Smooth muscle cell (in vitro differentiated cells): ENCODE results near the gene PIP5KL1. TPM values are rescaled to one million over a fixed set of nuclear protein-coding genes. Genes with fewer than 3 reads are reported as not detected.

Experiments used
- DNase-seq: peaks from one replicate; lab custom pipeline; 2025; ENCODE audit not compliant: unreplicated experiment; lab: John Stamatoyannopoulos, UW
- H2AFZ ChIP-seq: fragments of 200-600 bp; sonication (generic); 2 replicates; pipeline ENCODE4 v1.6.0; 2016; ENCODE audit warnings: antibody characterized with exemption, low read depth, mild to moderate bottlenecking
- H3F3A ChIP-seq: fragments of 200-600 bp; sonication (generic); 2 replicates; pipeline ENCODE4 v1.6.0; 2017; ENCODE audit warnings: antibody characterized with exemption, low read depth
- H3K27ac ChIP-seq: fragments of 200-600 bp; sonication (generic); 2 replicates; pipeline ENCODE4 v1.5.1; 2016; ENCODE audit warnings: low read depth, mild to moderate bottlenecking
- H3K27me3 ChIP-seq: fragments of 200-600 bp; sonication (generic); 2 replicates; pipeline ENCODE4 v1.6.1; 2016; ENCODE audit warnings: low read depth, mild to moderate bottlenecking
- H3K36me3 ChIP-seq: fragments of 200-600 bp; sonication (generic); 2 replicates; pipeline ENCODE4 v1.5.1; 2016; ENCODE audit warnings: low read depth
- H3K4me1 ChIP-seq: fragments of 200-600 bp; sonication (generic); 2 replicates; pipeline ENCODE4 v1.5.1; 2016; ENCODE audit warnings: low read depth
- H3K4me2 ChIP-seq: fragments of 200-600 bp; sonication (generic); 2 replicates; pipeline ENCODE4 v1.6.0; 2016; ENCODE audit warnings: mild to moderate bottlenecking
- H3K4me3 ChIP-seq: fragments of 200-600 bp; sonication (generic); 2 replicates; pipeline ENCODE4 v1.5.1; 2016; ENCODE audit warnings: mild to moderate bottlenecking
- H3K79me2 ChIP-seq: fragments of 200-600 bp; sonication (generic); 2 replicates; pipeline ENCODE4 v1.6.0; 2016; ENCODE audit warnings: low read depth, mild to moderate bottlenecking
- H3K9ac ChIP-seq: fragments of 200-600 bp; sonication (generic); 2 replicates; pipeline ENCODE4 v1.6.0; 2016; ENCODE audit warnings: low read depth
- H3K9me3 ChIP-seq: fragments of 200-600 bp; sonication (generic); replicated peaks from 2 replicates; pipeline ENCODE4 v1.5.1; 2016; ENCODE audit warnings: low read depth
- H4K20me1 ChIP-seq: fragments of 200-600 bp; sonication (generic); 2 replicates; pipeline ENCODE4 v1.6.0; 2016; ENCODE audit warnings: low read depth
- WGBS: methylation state at CpG from one replicate; pipeline ENCODE4 v1.1.7; 2016; ENCODE audit warnings: low lambda C conversion rate; 5-methylcytosine and 5-hydroxymethylcytosine counted together
- polyA plus RNA-seq: library from polyadenylated mRNA; unstranded; fragments of >200 nt; fragmentation: Nextera tagmentation; extraction: Ambion mirVana; gene quantifications from 2 replicates; pipeline ENCODE4 v1.2.1, GENCODE V29; 2016
- total RNA-seq: library from RNA; depleted of rRNA; stranded (reverse); fragments of >200 nt; gene quantifications from 2 replicates; pipeline ENCODE4 v1.2.3, GENCODE V29; 2014
- TF ChIP-seq, protein P1 (sequence below): fragments of 200-600 bp; sonication (generic); IDR thresholded peaks from 2 replicates; pipeline ENCODE4 v1.5.1; 2017; ENCODE audit warnings: borderline replicate concordance, mild to moderate bottlenecking, antibody characterized with exemption; ENCODE audit not compliant: insufficient read depth, poor library complexity, severe bottlenecking

PIP5KL1 gene
- total and polyA plus RNA-seq, 2 experiments from 2014 or later = 1.1 to 2.7 TPM

DNA sequence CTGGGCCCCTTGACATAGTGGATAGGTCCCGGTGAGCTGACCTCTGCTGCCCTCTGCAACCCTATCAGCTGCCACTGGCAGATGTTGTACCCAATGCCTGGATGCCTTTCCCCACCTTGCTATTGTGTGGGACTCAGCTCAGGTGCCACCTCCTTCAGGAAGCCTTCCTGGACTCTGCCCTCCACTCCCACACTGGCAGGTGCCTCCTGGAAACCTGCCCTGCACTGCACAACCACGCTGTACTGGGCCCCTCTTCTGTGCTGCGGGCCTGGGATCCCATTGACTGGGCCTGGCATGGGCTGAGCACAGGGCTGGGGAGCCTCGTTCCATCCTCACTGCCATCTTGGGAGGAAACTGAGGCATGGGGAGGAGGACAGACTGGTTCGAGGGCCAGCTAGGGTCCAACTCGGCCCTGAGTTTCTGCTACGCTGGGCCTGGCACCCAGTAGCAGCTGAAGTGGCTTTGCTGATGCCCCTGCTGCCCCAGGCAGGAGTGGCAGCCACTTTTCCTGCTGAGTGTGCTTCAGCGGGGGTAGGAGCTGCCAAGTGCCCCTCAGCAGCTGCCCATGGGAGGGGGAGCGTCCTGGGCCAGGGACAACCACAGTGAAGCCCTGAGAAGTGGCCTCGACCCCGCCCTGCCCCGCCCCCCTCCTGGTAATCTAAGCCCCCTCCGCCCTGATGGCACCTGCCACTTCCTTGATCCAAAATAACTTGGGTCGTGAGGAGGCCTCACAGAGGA is 54.4 kb downstream of the PIP5KL1 start:
- H3K9ac ChIP-seq = no peak overlapping the region
- H3F3A ChIP-seq = no peaks in the 10 kb centered on the region
- no peaks in the 10 kb centered on the region for H3K27me3 ChIP-seq
- DNase-seq = no peak
- no peak overlapping the region for H3K4me3 ChIP-seq
- H3K4me1 ChIP-seq = peaks cover 5% of the 10 kb centered on the region
- 90% methylated on average over 12 of the region's 14 CpGs for WGBS
- no peaks in the 10 kb centered on the region for H3K9me3 ChIP-seq
- TF ChIP-seq, protein P1, sequence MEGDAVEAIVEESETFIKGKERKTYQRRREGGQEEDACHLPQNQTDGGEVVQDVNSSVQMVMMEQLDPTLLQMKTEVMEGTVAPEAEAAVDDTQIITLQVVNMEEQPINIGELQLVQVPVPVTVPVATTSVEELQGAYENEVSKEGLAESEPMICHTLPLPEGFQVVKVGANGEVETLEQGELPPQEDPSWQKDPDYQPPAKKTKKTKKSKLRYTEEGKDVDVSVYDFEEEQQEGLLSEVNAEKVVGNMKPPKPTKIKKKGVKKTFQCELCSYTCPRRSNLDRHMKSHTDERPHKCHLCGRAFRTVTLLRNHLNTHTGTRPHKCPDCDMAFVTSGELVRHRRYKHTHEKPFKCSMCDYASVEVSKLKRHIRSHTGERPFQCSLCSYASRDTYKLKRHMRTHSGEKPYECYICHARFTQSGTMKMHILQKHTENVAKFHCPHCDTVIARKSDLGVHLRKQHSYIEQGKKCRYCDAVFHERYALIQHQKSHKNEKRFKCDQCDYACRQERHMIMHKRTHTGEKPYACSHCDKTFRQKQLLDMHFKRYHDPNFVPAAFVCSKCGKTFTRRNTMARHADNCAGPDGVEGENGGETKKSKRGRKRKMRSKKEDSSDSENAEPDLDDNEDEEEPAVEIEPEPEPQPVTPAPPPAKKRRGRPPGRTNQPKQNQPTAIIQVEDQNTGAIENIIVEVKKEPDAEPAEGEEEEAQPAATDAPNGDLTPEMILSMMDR = no peak
- H3K79me2 ChIP-seq = no peaks in the 10 kb centered on the region
- H3K27ac ChIP-seq = no peak overlapping the region
- no peaks in the 10 kb centered on the region for H4K20me1 ChIP-seq
- peak overlapping the region; percentile 91 for H3K4me2 ChIP-seq
- H2AFZ ChIP-seq = no peak overlapping the region
- H3K36me3 ChIP-seq = no peaks in the 10 kb centered on the region

DNA sequence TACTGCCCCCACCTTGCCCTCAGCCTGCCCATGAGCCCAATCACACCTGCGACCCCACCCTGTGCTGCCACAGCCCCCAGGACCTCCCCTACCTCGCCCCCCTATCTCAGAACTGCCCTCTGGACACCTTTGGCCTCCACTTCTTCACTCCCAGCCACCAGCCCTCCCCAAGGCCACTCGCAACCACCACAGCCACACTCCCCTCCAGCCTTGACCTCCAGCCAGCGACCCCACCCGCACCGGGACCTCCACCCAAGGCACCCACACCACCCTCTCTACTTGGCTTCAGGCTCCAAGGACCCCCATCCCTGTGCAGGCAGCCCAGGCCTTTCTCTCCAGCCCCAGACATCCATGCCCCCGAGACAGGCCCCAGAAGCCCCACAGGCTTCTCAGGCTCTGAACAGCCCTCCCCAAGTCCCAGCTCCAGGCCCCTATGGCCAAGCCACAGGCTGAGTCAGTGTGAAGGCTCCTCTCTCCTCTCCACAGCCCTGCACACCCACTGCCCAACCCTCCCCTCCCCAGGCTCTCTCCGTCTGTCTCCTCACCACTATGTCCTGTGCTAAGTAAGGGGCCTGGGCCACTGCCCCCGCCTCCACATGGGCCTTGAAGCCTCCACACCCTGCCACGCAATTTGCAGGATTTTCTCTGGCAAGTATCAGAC is 55.1 kb downstream of the PIP5KL1 start:
- H3K9me3 ChIP-seq = no peaks in the 10 kb centered on the region
- H3K36me3 ChIP-seq = no peaks in the 10 kb centered on the region
- H3K4me2 ChIP-seq = peak overlapping the region; percentile 81
- WGBS = 17% methylated on average over 4 of the region's 10 CpGs
- no peaks in the 10 kb centered on the region for H4K20me1 ChIP-seq
- peak; percentile 27 for DNase-seq
- H3F3A ChIP-seq = no peaks in the 10 kb centered on the region
- peak overlapping the region; percentile 8 for H3K27ac ChIP-seq
- H3K4me3 ChIP-seq = peak overlapping the region; percentile 2
- no peaks in the 10 kb centered on the region for H3K79me2 ChIP-seq
- TF ChIP-seq, protein P1 = no peak
- H3K9ac ChIP-seq = no peak overlapping the region
- peaks cover 5% of the 10 kb centered on the region for H3K4me1 ChIP-seq
- no peak overlapping the region for H2AFZ ChIP-seq
- no peaks in the 10 kb centered on the region for H3K27me3 ChIP-seq

DNA sequence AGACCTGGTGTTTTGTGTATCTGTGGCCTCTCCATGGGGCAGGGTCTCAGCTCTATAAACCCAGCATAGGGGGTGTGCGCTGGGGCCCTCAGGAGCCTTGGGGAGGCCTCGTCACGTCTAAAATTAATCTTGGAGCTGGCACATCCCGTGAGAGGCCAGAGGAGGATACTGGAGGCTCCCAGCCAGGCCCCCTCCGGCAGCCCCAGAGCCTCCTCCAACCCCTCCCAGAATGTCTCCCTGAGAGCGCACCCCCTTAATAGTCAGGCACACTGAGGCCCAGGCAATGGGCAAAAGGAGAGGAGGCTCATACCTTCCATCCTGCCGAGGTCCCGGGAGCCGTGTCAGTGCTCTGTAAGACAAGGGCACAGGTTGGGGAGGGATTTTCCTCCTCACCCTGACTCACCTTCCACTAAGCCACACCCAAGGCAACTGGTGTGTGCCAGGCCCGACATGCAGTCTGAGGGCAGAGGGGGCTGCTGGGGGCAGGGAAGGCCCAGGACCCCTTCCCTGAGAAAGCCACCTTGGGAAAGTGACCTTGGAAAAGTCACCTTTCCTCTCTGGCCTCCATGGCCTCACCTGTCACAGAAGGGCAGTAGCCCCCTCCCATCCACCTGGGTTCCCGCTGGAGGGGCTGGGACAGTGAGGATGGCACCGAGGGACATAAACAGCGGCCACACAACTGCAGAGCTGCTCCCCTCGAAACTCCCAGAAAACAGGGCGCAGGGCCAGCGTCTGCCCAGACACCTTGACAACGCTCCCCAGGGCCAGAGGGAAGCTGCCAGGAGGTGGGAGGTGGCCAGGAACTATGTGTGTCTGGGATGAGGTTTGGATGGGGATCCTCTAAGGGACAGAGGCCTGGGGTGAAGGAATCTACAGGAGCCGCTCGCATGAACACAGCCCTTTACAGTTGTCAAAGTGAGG is 56.0 kb downstream of the PIP5KL1 start:
- H3K4me3 ChIP-seq = no peak overlapping the region
- 90% methylated on average over 19 of the region's 19 CpGs for WGBS

More for the DNA sequence above, 56.0 kb downstream of the PIP5KL1 start:
- DNase-seq = no peak
- TF ChIP-seq, protein P1 = no peak
- Histone ChIP-seq H3K4me1 (peaks cover 5% of the 10 kb centered on the region), H3K9me3 (no peaks in the 10 kb centered on the region), H4K20me1 (no peaks in the 10 kb centered on the region), H3K27me3 (no peaks in the 10 kb centered on the region), H3F3A (no peaks in the 10 kb centered on the region), H3K36me3 (no peaks in the 10 kb centered on the region), H3K79me2 (no peaks in the 10 kb centered on the region), H2AFZ (no peak overlapping the region), H3K9ac (no peak overlapping the region), H3K4me2 (peak overlapping the region; percentile 81), H3K27ac (no peak overlapping the region)
